HG03469 (cell line): Measurements from ENCODE around the gene ACD.

Source experiments
- ATAC-seq: cut with Tn5 transposase; IDR thresholded peaks from one replicate; pipeline ENCODE4 v1.9.1; 2021; ENCODE audit warnings: mild to moderate bottlenecking, moderate library complexity, moderate number of reproducible peaks; ENCODE audit not compliant: unreplicated experiment

The ACD gene

DNA sequence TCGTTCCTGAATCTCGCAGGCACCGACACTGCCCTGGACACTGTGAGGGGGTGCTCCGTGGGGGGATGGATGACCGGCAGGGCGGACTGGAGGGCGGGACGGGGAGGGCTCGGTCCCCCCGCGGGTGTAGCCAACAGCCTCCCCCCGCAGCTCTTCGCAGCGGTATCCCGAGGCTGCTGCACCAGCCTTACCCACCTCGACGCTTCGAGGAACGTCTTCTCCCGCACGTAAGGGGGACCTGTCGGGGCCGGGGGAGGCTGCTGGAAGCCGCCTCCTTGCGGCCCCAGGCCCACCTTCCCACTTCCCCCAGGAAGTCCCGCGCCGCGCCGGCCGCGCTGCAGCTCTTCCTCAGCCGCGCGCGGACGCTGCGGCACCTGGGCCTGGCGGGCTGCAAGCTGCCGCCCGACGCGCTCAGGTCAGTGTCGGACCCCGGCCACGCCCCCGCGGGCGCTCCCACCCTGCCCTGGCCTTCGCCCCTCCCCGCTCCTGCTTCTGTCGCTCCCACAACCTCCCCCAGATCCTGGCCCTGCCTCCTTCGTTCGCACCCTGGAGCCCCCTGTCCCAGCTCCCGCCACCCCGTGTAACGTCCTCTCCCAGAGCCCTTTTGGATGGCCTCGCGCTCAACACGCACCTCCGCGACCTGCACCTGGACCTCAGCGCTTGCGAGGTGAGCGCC, 11.8 kb downstream of the ACD start:
- no peak for ATAC-seq

- no peak for ATAC-seq
Observed at GRCh38 chr16:67647681-67648080, 12.4 kb downstream of the ACD start.

- no peak for ATAC-seq
Observed at GRCh38 chr16:67647111-67647651, 12.9 kb downstream of the ACD start.

DNA sequence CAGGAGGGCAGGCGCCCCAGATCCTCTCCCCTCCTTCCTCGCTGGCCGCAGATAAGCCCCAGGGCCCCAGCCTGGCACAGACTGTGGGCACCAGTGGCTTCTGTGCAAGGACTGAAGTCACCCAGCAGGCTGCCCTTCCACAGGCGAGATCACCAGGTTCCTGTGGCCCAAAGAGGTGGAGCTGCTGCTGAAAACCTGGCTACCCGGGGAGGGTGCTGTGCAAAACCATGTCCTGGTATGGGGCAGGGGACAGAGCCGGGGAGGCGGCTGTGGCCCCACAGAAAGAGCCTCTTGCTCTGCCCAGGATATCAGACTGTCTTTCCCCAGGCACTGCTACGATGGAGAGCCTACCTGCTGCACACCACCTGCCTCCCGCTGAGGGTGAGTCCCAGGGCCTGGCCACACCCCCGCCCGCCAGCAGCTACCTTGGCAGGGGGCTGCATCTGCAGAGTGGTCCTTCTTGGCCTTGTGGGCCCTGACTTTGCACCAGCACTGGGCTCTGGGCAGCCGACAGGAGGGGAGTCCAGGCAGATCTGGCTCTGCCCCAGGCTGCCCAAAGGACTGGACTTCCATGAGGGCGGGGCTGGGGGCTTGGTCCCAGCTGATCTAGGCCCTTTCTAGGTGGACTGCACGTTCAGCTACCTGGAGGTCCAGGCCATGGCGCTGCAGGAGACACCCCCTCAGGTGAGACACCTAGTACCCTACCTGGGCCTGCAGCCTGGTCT, 14.5 kb downstream of the ACD start:
- ATAC-seq, result no peak

- ATAC-seq, result no peak
Observed at GRCh38 chr16:67644038-67644437, 16.0 kb downstream of the ACD start.

DNA sequence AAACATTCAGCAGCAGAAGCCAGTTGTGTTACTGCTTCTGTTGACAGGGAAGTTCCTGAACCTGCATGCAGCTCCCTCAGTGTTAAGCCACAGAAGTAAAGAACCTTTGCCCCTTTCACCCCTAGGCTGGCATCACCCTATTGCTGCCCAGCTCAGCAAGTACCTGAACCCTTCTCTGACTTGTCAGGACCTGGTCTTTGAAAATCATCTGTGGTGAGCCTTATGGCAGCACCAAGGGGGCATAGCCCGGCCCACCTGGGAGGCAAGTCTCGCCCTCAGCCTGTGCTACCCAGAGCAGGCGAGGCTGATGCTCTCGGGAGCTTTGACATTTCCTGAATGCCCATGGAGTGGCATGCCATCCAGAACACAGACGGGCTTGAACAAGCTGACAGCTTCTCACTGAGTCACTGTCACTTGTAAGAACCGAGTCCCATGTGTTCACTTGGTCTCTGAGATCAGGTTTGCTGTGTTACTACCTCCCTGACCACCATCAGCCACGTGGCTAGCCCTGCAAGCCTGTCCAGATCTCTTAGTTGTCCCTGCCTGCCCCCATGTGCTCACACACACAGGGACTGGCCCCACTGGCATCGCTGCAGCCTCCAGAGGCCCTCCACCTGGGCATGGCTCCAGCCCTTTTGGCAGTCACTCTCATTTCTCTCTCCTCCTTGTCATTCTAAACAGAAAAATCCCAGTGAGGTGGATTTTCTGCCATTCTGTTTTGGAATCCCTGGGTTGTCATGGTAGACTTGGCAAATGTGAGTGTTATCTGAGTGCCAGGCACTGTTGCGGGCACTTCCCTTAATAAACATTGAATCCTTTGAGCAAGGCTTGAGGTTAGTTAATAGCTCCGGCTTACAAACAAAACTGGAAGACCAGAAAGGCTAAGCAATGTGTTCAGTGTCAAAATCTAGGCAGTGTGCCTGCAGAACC, 18.0 kb downstream of the ACD start:
- ATAC-seq, result no peak

DNA sequence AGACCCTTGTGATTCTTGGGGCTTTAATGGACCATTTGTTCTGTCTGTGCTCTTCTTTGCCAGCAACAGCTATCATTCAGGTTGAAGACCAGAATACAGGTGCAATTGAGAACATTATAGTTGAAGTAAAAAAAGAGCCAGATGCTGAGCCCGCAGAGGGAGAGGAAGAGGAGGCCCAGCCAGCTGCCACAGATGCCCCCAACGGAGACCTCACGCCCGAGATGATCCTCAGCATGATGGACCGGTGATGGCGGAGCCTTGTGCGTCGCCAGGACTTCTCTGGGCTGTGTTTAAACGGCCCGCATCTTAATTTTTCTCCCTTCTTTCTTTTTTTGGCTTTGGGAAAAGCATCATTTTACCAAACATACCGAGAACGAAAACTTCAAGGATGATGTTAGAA, 22.4 kb downstream of the ACD start:
- ATAC-seq, result no peak

GRCh38 chr16:67636713-67637112, 23.3 kb downstream of the ACD start:
- ATAC-seq, result no peak

DNA sequence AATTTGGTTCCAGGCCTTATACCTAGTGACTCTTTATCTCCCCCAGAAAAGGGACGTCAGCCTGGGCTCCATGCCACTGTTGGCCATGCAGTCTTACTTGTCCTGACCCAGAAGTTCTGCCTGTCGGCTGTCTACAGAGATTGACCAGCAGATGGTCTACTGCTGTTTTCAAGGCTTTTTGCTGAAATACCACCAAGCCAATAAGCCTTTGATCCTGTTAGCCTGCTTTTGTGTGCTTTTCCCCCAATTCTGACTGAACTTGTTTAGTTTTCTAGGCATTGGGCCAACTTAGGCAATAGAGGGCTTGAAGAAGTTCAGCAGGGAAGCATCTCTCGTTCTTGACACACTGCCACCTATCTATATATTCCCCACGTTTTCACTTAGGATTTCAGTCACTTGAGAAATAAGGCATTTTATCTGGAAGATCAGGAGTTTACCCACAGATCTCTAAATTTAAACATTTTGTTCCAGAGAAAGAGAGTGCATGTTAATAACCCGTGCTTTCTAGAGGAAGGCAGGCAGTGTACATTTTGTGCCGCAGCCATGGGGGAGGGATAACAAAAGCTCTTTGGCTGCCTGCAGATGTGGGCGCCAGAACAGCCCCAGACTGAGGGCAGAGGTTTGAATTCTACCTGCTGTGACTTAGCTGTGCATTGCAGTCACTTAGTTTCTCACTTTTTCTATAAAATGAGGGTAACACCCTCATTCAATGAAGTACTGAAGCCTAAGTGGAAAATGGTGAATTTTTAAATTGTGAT, 27.5 kb downstream of the ACD start:
- ATAC-seq, result no peak

DNA sequence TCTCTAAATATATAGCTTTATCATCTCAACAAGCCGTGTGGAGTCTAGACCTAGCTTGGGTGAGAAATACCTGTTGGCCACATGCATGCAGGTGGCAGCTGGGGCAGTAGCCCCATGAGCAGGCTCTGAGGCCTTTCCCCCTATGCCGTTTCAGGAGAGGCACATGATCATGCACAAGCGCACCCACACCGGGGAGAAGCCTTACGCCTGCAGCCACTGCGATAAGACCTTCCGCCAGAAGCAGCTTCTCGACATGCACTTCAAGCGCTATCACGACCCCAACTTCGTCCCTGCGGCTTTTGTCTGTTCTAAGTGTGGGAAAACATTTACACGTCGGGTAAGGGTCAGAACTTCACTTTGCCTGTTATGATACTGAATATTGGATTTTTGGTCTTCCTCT, 31.8 kb downstream of the ACD start:
- ATAC-seq, result no peak

DNA sequence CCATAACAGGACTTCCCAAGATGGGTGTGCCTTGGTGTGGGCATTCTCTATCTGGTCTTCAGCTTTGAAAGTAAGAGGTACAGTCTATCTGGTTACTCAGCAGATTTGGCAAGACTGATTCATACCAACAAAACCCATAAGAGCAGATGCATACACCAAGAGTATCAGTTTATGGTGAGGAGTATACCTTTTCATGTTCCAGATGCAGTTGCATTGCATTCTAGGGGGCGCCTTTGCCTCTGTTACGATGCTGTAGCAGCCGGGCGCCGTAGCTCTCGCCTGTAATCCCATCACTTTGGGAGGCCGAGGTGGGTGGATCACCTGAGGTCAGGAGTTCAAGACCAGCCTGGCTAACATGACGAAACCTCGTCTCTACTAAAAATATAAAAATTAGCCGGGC, 46.3 kb downstream of the ACD start:
- ATAC-seq, result no peak

DNA sequence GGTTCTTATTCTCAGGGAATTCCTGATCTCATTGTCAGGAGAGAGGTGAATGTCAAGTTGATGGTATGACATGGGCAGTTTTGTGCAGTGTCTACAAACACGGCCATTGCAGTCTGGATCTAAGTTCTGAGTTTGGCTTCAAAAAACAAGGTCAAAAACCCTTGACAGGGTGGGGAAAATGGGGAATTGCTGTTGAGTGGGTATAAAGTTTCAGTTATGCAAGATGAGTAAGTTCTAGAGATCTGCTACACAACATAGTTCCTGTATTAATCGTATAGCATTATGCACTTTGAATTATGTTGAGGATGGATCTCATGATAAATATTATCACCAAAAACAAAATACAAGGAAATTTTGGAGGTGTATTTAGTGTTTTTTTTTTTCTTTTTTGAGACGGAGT, 51.7 kb downstream of the ACD start:
- no peak for ATAC-seq
